Stimulated activated naive CD4-positive, alpha-beta T cell treated with Interleukin-2 at 50 U/mL for 16 hours (primary cell): ENCODE data around the gene OR5F1.

ENCODE experiments used
- DNase-seq: peaks from one replicate; lab custom pipeline; 2025; lab: John Stamatoyannopoulos, UW

OR5F1 gene

GRCh38 chr11:55994525-55994924 lies at the start of gene OR5F1:
Gene OR5F1 (minus strand): TSS chr11:55994625. CDS start chr11:55994625, 0 bp downstream.
- DNase-seq = no peak

- no peak for DNase-seq
Observed at GRCh38 chr11:56027354-56027753, 32.9 kb upstream of the OR5F1 start, which contains the start of gene OR5AS1. Gene OR5AS1 (plus strand): TSS chr11:56027654. CDS start chr11:56030419, 2,765 bp downstream.

- no peak for DNase-seq
Observed at GRCh38 chr11:56013805-56014204, 19.4 kb upstream of the OR5F1 start.

GRCh38 chr11:56010716-56011115 lies 16.3 kb upstream of the OR5F1 start:
- no peak for DNase-seq

- no peak for DNase-seq
Observed at GRCh38 chr11:55970935-55971334, 23.5 kb downstream of the OR5F1 start.

GRCh38 chr11:55969845-55970244 lies 24.6 kb downstream of the OR5F1 start, which contains the start of gene OR10AG1:
Gene OR10AG1 (minus strand): TSS chr11:55969945. CDS start chr11:55969907, 38 bp downstream.
- DNase-seq = no peak

GRCh38 chr11:55967914-55968313 lies 26.5 kb downstream of the OR5F1 start:
- no peak for DNase-seq

- no peak for DNase-seq
Observed at GRCh38 chr11:55966391-55966790, 28.0 kb downstream of the OR5F1 start.

- no peak for DNase-seq
Observed at GRCh38 chr11:55956521-55956920, 37.9 kb downstream of the OR5F1 start.

GRCh38 chr11:55949330-55949729 lies 45.1 kb downstream of the OR5F1 start:
- no peak for DNase-seq
